GM18907 (cell line): ENCODE measurements around the gene DIAPH1.

Source experiments
- ATAC-seq: cut with Tn5 transposase; IDR thresholded peaks from one replicate; pipeline ENCODE4 v1.9.1; 2021; ENCODE audit warnings: mild to moderate bottlenecking, moderate library complexity; ENCODE audit not compliant: unreplicated experiment

Gene DIAPH1

GRCh38 chr5:141523991-141524390, 94.8 kb downstream of the DIAPH1 start:
- no peak for ATAC-seq

GRCh38 chr5:141522301-141522700, 96.5 kb downstream of the DIAPH1 start:
- ATAC-seq, result no peak

GRCh38 chr5:141521244-141521781, 97.5 kb downstream of the DIAPH1 start:
- no peak for ATAC-seq

DNA sequence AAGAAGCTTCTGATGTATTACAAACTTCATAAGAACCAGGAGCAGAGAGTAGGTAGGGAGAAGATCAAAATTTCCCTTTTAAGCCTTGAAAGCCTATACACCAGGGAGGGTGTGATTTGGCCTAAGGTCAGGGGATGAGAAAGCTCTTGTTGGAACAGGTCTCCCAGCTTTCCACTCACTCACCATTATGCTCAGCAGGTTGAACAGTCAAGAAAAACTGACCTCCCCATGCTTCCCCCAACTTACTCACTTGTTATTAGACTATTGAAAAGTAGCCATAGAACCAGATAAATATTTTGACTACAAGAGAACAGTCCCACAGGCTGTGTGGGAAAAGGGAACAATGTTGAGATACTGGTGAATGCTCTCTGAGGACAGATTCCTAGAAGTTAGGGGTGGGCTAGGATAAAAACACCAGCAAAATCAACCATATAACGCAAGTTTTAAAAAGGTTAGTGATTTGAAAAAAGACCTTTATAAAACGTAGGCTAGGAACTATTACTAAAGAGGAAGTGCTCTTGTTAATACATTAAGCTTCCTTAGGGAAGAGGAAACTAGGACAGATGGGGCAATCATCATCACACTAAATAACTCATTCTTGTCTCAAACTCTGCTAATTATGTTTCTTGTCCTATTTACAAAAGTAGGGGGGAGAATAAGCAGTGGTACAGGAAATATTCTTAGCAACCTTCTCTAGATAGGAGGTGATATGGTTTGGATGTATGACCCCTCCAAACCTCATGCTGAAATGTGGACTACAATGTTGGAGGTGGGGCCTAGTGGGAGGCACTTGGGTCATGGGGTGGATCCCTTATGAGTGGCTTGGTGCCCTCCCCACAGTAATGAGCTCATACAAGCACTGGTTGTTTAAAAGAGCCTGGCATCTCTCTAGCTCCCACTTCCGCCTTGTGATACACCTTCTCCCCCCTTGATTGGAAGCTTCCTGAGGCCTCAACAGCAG, 98.9 kb downstream of the DIAPH1 start:
- no peak for ATAC-seq

- no peak for ATAC-seq
These were observed 100.2 kb downstream of the DIAPH1 start for GRCh38 chr5:141518618-141519015.

DNA sequence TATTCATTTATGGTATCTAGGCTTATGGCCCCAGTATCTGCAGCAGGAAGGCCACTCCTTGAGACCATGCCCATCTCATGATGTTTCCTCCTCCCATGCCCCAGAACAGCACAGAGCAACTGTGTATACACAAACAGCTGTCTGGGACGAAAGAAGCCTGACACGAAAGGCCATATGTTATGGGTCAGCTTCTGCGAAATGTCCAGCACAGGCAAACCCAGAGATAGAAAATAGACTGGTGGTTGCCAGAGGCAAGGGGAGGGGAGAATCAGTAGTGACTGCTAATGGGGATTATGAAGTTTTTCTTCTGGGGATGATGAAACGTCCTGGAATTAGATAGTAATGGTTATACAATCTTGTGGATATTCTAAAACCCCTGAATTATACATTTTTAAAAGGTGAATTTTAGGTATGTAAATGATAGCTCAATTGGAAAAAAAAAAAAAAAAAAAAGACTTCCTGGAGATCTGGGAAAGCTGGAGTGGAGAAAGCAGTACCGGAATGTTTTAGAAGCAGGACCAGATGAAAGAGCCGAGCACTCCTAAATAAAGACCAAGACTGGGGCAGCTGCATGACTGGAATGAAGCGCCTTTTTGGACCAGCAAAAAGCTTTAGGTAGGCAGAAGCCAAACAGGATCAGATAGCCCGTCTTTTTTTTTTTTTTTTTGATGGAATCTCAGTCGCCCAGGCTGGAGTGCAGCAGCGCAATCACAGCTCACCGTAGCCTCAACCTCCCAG, 100.8 kb downstream of the DIAPH1 start:
- no peak for ATAC-seq

DNA sequence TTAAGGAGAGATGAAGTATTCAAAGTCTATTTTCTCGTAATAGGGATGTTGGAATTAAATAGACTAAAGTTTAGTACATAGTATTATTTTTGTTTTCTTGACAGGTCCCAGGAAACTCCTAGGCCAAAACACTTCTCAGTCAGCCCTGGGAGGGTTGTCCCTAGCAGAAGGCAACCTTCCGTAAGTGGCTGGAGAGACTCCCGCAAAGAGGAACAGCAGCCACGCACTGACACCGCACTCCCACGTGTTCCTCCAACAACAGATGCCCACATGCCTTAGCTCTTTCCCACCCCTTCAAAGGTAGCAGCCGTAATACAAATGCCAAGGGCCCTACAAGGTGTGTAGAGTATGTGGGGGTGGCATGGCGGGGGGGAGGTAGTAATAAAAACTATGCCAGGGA, 101.5 kb downstream of the DIAPH1 start:
- ATAC-seq, result no peak

GRCh38 chr5:141516672-141517025, 102.2 kb downstream of the DIAPH1 start:
- ATAC-seq, result no peak

DNA sequence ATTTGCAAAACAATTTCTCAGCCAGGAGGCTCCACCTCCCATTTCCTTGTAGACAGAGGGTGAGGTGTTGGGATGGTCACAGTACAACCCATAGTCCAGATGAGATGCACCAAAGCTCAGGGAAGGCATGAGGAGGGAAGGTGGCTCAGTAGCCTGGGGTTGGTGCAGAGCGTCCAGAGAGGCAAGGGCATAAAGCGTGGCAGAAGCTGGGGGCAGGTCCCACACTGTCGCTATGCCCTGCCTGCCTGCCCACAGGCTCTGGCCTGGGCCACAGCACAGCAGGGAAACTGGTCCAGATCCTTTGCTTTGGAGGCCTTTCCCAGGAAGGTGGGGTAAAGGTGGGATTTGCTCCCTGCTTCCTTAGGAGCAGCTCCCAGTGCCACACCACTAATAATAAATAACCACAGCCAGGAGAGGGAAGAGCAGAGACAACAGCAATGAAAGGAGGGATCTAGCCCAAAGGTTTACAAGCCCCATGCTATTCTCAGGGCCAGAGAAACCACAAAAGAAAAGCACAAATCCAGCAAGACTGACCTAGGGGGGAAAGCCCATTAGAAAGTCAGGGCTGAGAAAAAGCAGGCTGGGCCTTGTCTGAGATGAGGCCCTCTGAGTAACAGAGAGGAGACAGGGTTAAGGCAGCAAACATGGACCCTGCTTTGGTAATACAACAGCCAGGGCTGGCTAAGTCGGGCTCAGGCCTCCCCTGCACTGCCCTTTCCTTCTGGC, 102.7 kb downstream of the DIAPH1 start:
- ATAC-seq, result no peak

- ATAC-seq, result no peak
These were observed 103.7 kb downstream of the DIAPH1 start for GRCh38 chr5:141515141-141515540.

DNA sequence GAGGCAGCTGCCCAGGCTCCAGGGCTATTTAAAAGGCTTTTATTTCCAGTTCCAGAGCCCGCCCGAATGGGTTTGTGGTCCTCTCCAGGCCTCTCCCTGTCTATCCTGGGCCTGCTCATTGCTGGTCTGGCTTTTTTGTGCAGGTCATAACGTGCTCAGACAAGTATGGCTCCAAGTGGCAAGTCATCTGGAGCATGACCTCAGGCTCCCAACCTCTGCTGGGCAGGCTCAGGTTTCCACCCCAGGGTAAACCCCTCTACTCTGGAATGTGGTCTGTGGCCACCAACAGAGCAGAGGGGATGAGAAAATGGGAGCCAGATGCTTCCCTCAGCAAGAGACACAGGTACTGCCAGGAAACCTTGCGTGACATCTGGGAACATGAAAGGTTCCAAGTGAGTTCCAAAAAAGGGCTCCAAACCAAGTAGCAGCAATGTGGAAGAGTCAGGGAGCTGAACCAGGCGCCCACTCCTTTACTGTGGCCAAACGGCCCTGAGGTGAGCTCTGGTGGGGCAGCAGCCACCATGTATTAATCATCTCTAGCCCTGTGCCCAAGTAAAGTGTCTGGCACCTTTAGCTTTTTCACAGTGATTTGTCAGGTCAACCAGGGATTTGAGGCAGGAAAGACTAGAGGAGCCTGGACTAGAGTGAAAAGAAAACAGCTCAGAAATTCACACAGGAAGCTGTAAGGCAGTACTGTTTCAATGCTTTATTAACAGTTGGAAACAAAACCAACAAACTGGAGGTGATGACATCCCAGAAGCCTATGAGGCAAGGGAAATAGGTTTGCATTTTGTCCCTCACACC, 104.3 kb downstream of the DIAPH1 start:
- peak; percentile 18 for ATAC-seq

DNA sequence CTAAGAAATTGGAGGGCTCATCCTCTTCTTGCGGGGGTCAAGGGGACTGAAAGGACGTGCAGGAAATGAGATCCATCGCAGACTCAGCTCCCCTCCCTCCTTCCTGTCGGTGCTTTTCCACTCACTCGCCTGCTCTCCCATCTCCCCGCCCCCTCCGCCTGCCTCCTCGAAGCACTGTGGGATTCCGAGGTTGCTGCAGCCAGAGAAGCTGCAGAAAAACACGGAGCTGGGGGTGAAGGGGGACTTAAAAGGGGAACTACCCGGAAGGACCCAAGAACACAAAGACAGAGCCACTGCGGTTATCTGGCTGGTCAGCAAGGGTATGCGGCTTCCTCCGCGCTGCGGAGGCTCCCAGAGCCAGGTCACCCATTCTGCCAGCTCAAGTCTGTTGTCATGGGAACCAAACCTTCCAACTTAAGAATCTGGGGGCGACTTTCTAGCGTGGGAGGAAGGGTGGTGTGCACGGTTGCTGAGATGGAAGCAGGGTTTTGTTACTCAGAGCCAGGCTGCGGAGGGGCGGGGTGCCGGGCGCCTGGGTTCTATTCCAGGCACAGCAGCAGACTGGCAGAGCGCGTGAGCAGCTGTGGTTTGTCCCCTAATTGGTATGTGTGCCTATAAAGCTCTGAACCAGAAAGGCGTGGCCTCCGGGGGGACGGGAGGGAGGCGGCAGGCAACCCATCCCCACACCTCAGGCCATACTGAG, 105.0 kb downstream of the DIAPH1 start:
- ATAC-seq, result peak; percentile 33

- ATAC-seq, result no peak
These were observed 105.7 kb downstream of the DIAPH1 start for GRCh38 chr5:141512911-141513626.

GRCh38 chr5:141512390-141512910, 106.3 kb downstream of the DIAPH1 start:
- peak; percentile 19 for ATAC-seq

DNA sequence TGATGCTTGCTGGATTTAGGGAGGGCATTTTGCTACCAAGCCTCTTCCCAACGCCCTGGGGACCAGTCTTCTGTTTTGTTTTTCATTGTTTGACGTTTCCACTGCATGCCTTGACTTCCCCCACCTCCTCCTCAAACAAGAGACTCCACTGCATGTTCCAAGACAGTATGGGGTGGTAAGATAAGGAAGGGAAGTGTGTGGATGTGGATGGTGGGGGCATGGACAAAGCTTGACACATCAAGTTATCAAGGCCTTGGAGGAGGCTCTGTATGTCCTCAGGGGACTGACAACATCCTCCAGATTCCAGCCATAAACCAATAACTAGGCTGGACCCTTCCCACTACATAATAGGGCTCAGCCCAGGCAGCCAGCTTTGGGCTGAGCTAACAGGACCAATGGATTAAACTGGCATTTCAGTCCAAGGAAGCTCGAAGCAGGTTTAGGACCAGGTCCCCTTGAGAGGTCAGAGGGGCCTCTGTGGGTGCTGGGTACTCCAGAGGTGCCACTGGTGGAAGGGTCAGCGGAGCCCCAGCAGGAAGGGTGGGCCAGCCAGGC, 107.0 kb downstream of the DIAPH1 start:
- no peak for ATAC-seq

DNA sequence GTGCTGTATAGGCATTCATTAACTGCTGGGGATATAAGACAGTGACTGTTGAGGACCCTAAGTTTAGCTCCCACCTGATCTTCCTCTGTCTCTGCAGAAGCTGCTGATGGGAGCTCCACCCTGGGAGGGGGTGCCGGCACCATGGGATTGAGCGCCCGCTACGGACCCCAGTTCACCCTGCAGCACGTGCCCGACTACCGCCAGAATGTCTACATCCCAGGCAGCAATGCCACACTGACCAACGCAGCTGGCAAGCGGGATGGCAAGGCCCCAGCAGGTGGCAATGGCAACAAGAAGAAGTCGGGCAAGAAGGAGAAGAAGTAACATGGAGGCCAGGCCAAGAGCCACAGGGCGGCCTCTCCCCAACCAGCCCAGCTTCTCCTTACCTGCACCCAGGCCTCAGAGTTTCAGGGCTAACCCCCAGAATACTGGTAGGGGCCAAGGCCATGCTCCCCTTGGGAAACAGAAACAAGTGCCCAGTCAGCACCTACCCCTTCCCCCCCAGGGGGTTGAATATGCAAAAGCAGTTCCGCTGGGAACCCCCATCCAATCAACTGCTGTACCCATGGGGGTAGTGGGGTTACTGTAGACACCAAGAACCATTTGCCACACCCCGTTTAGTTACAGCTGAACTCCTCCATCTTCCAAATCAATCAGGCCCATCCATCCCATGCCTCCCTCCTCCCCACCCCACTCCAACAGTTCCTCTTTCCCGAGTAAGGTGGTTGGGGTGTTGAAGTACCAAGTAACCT, 107.8 kb downstream of the DIAPH1 start:
- ATAC-seq, result peak; percentile 37

- no peak for ATAC-seq
These were observed 108.6 kb downstream of the DIAPH1 start for GRCh38 chr5:141510160-141510559.
